Right lung (tissue), 5 donors: ENCODE data around the gene KCNJ1. TPM values are rescaled to one million over a fixed set of nuclear protein-coding genes. Genes with fewer than 3 reads are reported as not detected.

Experiments used
- DNase-seq, 2 donors: peaks; one replicate each; pipeline ENCODE4 v3.0.0-alpha.2; 2013
- polyA plus RNA-seq, 5 donors: library from polyadenylated mRNA; unstranded; fragments of 120-200 nt; gene quantifications; one replicate each; pipeline versions ENCODE4 v1.2.1 to v1.2.3, GENCODE V29; 2013; ENCODE audit warnings: inconsistent platforms in 1 of 5, low replicate concordance in 1 of 5; ENCODE audit not compliant: insufficient read length in 5 of 5, insufficient read depth in 1 of 5

Gene KCNJ1
- polyA plus RNA-seq, 5 donors, result 0.09 to 0.57 (median 0.11) TPM; not detected in 1

DNA sequence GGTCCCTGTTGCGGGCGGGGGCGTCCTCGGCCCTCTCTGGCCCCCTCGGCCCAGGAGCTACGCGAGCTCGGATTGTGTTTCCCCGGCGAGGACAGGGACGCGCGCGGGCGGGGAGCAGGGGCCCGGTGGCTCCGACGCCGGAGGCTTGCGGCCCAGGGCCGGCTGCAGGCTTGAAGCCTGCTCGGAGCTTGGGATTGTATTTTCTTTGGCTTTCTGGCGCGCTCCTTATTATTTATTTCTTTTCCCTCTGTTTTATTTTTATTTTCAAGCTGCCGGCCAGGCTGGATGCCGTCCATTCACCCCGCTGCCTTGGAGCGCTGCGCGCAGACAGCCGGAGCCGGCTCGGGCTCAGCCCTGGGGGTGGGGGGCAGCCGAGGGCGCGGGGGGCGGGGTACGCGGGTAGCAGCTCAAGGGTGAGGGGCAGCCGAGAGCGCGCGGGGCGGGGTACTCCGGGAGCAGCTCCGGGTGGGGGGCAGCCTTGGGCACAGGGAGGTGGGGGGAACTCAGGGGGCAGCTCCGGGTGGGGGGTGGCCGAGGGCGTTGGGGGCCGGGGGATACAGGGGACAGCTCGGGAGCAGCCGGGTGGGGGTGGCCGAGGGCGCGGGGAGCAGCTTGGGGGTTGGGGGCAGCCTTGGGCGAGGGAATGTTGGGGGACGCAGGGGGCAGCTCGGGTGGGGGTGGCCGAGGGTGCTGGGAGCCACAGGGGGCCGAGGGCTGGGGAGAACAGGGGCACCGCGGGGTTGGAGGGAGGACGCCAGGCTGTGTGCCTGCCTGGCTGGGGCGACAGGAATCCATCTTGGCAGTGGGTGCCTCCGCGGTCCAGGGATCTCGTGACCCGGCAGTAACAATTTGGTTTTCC lies 42.7 kb downstream of the KCNJ1 start:
- DNase-seq, result peak; percentile 55 to 63

DNA sequence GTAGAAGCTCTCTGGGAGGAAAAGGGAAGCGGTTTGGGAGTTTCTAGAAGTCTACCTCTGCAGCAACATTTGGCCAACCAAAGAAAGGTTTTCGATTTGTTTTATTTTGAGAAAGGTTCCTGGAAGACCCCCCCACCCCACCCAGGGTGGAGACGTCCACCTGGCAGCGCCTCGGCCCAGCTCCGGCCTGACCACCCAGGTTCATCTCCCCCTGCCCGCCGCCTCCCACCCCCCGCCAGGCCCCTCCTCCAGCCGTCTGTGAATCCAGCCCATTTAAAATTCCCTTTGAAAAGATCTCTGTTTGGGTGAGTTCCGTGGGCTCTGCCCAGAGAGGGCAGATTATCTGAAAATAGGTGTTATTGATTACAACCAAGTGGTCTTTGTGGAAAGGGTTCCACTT lies 43.3 kb downstream of the KCNJ1 start:
- DNase-seq, result no peak

DNA sequence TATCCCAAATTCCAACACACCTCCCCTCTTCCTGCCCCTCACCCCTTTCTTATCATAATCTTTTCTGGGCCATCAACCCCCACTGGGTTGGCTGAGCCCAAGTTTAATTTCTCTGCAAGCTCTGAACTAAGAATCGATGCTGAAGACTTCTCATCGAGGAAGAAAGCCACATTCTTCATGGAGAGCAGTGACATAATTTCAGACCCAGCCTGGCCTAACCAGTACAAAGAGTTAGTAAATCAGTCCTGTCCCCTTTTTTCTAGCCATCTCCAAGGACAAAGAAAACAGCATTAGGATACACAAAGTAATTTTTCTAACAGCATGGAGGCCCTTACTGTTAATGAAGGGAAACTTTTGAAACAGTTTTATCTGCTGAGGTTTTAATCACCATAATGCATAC lies 45.0 kb downstream of the KCNJ1 start:
- DNase-seq, result no peak

DNA sequence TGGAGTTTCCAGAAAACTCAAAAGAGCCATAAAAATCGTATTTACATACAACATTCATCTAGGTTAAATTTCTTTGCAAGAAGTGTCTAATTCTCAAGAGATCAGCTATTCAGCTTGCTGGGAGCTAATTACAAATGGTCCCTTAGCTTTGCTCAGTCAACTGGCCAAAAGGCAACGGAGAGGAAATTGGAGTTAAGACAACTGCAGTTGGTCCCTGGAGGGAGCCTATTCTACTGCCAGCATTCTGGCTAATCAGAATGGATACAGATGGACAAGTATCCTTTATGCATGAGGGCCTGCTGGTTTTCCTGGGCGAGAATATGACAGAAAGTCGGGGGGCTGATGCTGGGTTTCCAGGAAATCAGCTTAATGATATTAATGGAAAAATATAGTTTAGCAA lies 45.5 kb downstream of the KCNJ1 start:
- DNase-seq, result no peak

DNA sequence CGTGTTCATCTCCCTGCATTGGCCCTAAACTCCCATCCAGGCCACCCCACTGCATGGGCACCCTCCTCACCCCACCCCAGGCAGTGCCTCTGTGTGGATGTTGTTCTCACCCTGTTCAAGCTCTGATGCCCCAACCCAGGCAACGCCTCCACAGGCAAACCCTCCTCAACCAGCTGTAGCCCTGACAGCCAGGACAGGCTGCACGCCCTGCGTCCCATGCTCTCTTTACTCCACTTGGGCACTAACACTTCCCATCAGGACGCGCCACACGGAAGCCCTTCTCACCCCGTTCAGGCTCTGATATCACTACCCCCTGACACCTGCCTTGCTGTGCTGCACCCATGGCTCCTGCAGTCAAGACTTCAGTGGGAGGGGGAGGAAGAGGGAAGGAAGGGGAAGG lies 47.9 kb downstream of the KCNJ1 start:
- no peak for DNase-seq

DNA sequence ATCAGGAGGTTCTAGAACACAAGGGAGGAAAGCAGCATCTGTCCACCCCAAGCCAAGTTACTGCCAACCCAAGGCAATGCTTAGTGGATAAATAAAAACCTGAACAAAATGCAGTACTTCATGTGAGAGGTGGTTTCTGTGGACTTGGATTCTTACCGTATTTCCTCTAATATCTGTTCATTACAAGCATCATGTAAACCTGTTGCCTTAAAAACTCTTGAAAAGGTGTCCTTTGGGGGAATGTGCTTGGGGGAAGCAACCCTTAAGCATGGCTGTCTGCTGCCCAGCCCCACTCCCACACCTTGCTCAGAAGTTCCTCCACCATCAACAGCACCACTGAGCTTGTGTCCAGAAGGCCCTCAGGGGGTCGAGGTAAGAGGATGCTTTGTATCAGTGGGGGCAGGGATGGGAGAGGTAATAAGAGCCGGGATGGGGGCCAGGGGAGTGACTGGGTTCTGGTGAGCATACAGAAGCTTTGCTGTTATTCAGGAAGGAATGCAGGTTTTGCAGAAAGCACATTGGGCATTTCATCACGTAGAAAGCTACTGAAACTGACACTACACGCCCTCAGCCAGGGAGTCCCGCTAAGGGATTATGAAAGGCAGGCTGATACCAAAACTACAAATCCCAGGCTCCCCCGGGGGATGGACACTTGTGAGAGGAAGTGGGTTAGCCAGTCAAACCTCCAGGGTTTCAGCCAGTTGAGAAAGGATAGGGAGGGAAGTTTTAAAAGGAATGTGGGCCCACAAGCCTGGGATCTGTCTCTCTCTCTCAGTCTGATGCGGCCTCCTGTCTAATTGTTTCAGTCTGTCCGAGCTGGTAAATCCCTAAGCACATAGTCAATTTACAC lies 52.0 kb downstream of the KCNJ1 start:
- peak; percentile 60 to 61 for DNase-seq

DNA sequence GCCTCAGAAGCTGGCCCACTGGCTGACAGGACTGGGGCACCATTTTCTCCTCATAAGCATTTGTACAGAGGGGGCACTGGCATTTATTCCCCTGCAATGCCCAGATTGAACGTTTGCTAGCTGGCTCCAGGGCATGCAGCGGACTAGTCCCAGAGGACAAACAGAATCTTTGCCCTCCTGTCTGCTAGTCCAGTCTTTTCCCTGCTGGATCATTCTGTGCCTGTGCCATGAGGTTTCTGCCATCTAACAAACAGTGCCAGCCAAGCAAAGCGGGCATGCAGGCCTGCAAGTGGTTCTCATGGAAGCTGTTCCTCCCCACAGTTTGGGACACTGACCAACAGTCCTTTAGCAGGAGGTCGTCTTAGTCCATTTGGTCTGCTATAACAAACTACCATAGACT lies 53.4 kb downstream of the KCNJ1 start:
- no peak for DNase-seq

DNA sequence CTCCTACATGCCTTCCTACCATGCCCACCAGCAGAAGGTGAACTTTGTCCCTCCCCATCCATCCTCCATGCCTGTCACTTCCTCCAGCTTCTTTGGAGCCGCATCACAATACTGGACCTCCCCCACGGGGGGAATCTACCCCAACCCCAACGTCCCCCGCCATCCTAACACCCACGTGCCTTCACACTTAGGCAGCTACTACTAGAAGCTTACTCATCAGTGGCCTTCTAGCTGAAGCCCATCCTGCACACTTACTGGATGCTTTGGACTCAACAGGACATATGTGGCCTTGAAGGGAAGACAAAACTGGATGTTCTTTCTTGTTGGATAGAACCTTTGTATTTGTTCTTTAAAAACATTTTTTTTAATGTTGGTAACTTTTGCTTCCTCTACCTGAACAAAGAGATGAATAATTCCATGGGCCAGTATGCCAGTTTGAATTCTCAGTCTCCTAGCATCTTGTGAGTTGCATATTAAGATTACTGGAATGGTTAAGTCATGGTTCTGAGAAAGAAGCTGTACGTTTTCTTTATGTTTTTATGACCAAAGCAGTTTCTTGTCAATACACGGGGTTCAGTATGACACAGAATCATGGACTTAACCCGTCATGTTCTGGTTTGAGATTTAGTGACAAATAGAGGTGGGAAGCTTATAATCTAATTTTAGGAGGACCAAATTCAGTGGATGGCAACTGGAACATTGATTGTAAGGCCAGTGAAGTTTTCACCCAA lies 56.1 kb downstream of the KCNJ1 start:
- DNase-seq, result no peak

DNA sequence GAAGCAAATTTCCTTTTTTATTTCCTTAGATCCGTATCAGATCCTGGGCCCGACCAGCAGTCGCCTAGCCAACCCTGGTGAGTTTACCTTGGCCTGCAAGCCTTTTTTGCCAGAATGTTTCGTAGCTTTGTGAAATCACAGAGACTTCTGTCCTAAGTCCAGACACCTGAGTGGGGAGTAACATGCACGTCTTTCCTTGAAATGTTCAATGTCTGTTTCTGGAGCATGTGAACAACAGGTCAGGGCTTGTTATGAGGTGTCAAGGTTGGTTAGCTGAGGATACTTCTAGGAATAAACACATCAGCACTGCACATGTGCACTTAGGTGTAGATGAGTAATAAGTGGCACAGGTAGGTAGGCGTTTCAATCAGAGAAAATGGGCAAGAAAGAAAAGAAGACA lies 58.0 kb downstream of the KCNJ1 start:
- no peak for DNase-seq

DNA sequence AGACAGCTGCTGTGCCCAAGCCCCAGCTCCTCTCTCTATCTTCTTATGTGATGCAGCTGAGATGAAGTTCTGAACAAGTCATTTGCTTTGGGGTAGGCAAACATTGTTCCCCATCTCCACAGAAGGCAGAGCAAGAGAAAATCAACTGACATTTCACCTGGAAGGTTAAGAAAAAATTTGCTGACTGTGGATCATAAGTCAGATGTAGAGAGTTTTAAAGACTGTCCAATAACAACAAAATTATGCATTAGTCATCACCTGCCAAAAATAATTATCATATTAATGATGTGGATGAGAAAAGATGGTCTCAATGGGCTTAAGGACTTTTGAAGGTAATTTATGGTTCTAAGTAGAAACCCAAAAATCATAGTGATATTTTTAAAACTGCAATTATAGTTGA lies 59.2 kb downstream of the KCNJ1 start:
- no peak for DNase-seq

DNA sequence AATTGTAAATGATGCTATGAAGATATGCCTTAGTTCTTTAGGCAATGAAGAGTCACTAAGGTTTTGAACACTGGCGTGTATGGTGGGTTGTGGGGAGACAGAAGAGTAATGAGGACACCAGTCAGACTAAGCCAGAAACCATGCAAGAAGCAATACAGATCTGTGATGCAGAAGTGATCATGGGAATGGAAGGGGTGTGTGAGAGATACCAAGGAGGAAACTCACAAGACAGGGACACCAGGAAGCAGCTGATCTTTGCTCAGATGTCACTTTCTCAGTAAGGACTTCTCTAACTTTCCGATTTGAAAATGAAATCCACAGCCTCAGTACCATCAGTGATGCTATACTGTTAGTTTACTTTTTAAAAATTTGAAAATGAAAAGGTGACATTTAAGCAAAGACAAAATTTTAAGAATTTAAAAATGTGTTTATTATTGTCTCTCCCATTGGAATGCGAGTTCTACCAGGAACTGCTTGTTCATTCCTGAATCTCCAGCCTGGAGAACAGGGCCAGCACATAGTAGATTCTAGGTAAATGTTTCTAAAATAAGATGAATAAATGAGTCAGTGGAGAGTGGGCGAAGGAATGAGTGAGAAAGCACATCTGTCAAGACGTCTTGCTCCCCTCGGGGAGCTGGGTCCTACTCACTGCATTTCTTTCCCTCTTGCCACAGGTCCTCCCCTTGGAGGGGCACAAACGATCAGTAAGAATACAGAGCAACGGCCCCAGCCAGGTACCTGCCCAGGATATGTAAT lies 60.4 kb downstream of the KCNJ1 start:
- DNase-seq, result no peak

DNA sequence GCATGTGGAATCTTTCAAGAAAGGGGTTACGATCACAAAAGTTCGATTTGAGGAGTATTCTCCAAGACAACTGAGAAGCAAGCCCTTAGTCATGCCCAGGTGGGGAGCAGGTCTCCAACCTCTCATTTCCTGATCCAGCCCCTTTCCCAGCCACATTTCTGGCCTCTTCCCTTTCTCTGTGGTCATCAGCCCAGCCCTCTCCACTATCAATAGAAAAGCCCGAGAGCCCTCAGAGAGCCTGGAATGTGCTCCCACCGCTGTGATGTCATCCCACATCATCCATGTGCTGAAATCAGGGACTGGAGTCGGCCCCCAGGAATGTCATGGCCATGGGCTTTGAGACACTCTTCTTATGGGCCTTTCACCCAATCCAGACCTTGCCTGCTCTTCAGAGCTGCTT lies 62.6 kb downstream of the KCNJ1 start:
- no peak for DNase-seq

DNA sequence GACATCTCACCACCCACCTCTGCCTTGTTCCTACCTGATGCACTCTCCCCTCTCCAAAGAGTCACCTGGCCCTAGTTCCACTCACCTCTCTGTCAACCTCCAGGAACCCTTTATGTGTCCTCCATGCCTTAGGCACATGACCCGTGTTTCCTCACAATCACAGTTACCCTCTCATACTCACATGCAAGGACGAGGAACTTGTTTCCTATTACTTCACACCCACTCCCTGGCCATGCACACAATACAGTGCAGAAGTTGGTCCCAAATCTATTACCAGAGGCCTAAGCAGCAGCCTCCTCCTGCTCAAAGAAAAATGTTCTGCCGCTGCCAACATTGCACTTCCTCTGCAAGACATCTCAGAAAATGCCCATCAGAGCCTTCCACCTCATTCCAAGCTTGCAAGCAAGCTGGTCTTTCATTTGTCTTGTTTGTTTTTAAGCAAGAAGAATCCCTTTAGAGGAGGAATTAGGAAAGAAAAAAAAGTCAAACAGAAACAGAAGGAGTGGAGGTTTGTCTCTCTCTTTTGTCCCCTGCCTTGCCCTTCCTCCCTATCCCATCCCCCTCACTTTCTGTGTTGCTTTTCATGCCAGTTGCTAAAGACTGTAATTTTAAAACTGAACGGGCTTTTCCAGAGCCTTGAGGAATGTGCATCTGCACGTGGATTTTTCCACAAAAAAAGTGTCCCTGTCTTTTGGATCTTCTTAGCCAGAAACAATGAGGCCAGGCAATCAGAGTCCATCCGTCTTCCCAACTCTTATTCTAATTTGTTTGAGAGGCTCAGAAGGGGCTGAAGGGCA lies 63.4 kb downstream of the KCNJ1 start:
- no peak for DNase-seq

DNA sequence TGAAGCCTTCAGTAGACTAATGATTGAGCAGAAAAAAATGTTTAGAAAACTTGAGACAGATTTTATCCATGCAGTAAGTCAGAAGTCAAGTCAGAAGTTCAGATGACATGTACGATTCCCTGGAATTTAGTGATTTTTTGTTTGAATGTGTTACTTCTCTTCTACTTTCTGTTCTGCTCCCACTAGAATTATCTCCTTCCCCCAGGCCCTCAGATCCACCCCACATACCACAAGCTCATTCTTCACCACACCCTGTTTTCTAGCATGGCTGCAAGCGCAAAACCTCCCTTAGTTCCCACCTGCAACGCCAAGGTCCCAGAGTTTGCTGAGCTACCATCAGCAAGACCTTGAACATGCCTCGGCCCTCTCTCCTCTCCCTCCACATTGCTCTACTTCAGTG lies 64.1 kb downstream of the KCNJ1 start:
- DNase-seq, result no peak

DNA sequence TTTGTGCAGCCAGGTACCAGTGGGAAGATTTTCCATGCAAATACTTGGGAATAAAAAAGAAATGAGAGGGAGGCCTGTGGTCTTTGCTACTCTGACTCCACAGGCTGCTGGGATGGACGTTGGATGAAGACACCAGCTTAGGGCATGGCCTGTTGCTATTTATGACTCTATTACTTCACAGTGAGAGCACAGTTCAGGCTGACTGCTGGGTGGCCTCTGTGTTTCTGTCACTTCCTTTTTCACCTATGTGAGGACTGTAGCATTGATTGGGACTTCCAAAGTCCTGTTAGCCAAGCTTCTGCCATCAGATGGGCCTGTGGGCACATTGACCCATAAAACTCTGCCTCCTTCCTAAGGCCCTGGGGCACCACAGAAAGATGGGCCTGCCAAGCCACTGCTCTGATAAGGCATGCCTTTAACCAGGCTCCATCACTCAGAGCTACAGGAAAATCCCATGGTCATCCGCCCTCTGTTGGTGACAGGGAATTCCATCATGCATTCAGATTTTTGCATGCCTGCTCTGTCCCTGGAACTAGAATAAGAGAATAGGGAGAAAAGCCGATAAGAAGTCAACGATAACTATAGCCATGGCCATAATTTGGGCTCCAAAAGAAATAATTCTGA lies 64.6 kb downstream of the KCNJ1 start:
- DNase-seq, result no peak

DNA sequence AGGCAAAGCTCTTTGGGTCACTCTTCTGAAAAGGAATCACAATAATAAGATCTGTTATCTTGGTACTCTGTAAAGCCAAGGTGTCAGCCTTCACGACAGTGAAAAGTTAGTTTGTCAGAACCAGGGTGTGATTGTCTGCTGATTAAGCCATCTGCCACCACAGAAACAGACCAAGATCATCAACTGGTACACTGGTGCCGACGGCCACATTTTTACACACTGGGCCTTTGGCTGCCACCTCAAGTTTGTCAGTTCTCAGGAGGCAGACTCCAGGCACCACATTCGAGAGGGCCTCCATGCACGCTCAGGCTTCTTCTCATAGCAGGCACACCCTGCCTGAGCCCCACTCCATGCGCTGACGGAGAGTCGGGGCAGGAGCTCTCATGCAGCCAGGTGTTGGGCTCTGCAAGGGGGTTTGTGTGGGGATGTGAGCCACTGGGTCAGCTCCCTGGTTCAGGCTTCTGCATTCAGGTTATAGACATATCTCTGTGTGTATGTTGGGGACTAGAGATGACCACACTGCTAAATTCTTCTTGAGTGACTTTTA lies 66.2 kb downstream of the KCNJ1 start:
- DNase-seq, result no peak

DNA sequence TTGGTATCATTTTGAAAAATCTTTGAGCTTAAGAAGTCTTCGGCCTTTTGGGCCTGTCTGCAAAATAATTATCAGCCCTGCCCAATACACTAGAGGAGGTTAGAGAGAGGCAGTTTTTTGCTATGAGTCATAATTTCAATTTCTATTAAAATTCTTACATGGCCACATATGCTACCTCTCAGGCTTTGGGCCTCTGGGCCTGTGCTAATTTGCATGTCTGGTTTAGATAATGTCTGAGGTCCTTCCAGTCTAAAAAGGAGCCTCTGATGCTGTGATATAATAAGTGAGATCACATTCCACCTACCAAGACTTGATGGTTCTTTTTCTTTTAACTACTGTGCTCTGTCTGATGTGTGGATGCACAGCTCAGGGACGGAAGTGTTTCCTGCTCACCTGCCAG lies 70.8 kb downstream of the KCNJ1 start:
- no peak for DNase-seq

DNA sequence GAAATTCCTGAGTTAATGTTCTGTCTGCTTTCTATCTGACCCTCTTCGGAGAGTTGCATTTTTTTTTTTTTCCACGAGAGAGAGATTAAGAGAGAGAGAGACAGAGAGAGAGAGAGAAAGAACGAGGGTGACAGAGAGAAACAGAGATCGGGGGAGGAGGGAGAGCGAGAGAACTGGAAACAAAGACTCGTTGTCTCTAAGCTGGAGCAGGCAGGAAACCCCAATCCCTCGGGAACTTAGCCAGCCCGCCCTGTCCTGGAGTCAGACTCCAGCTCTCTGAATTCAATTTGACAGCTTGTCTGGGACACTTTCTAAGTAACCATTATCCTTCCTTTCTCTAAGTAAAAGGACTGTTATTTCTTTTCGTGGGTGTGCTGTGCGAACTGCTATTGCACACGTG lies 76.9 kb downstream of the KCNJ1 start:
- DNase-seq, result peak; percentile 53 to 55

DNA sequence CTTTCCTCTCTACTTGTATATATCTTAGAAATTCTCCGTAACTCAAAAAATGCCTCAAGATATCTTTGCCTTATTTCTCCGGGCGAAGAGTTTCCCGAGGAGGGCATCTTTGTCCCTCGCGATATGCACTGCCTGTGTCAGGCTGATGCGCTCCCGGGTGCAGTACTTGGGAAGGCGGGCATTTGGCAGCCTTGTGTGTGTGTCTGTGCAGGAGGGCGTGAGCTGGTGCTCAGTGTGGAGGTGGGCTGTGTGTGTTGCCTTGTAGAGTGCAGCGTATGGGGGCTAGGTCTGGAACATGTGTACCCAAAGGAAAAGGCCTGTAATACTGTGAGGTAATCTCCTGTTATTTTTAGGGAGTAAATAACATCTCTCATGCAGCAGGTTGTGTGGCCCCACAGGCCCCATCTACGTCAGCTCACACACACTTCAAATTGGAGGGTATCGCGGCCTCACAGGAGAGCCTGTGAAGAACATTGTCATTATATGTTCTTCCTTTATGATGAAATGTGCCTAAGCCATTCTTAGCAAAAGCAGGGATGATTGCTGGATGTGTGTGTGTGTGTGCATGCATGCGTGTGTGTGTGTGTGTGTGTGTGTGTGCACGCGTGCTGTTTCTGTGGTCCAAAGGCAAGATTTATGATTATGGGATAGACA lies 77.5 kb downstream of the KCNJ1 start:
- peak in 1 of 2 donors; percentile 15 for DNase-seq
